ENCODE results near the gene C11orf86.

DNA sequence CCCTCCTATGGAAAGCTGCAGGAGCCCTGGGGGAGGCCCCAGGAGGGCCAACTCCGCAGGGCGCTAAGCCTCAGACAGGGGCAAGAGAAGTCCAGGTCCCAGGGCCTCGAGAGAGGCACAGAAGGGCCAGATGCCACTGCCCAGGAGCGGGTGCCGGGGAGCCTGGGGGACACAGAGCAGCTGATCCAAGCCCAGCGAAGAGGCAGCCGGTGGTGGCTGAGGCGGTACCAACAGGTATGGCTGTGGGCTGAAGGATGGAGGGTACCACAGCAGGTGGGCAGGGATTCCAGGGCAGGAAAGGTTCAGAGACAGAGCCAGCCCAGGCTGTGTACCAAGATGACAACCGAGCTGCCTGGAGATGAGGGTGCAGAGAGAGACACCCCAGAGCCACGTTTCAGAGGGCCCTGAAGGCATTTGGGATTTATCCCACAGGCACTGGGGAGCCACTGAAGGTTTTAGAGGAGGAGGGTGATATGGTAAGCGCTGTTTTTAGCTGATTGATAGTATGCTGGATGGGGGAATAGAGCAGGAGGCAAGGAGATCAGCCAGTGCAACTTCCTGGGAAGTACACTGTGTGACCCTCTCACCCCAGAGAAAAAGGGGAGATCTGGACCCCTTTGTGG is 412 bp downstream of the C11orf86 start:
- no peak for TF ChIP-seq POLR2A (IDR thresholded peaks at IDR 0.05)
- TF ChIP-seq, protein P1, sequence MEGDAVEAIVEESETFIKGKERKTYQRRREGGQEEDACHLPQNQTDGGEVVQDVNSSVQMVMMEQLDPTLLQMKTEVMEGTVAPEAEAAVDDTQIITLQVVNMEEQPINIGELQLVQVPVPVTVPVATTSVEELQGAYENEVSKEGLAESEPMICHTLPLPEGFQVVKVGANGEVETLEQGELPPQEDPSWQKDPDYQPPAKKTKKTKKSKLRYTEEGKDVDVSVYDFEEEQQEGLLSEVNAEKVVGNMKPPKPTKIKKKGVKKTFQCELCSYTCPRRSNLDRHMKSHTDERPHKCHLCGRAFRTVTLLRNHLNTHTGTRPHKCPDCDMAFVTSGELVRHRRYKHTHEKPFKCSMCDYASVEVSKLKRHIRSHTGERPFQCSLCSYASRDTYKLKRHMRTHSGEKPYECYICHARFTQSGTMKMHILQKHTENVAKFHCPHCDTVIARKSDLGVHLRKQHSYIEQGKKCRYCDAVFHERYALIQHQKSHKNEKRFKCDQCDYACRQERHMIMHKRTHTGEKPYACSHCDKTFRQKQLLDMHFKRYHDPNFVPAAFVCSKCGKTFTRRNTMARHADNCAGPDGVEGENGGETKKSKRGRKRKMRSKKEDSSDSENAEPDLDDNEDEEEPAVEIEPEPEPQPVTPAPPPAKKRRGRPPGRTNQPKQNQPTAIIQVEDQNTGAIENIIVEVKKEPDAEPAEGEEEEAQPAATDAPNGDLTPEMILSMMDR (IDR thresholded peaks at IDR 0.05), result no peak

All from heart left ventricle (tissue), 13 donors.